NCI-H524 treated with DMSO at 0.1 percent for 48 hours (cell line): ENCODE measurements around the gene CHERP.
"Not testable (repeated sequence)": the region's sequence is repeated elsewhere in the genome, so short reads cannot be mapped to it uniquely, and the experiment has no call there.

Source experiments
- DNase-seq: peaks from one replicate; lab custom pipeline; 2025; lab: John Stamatoyannopoulos, UW

CHERP gene

DNA sequence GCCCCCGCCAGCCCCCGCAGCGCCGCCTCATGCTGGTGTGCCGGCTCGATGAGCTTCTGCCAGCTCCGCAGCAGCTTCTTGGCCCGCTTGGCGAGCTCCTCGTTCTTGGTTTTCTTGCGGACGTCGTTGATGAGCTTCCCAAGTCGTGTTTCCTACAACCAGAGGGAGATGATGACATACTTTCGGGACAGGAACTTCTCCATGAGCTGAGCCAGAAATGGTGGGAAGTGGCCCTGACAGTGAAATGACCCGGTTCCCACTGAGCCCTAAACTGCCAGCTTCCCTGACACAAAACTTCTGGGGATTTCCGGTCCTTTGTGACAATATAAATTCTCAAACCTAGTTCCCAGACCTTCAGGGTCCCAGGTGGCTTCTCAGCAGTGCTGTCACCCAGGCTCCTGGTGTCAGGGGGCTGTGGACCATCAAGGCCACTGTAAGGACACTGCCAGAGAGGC lies 35.3 kb upstream of the CHERP start:
- DNase-seq, result no peak

DNA sequence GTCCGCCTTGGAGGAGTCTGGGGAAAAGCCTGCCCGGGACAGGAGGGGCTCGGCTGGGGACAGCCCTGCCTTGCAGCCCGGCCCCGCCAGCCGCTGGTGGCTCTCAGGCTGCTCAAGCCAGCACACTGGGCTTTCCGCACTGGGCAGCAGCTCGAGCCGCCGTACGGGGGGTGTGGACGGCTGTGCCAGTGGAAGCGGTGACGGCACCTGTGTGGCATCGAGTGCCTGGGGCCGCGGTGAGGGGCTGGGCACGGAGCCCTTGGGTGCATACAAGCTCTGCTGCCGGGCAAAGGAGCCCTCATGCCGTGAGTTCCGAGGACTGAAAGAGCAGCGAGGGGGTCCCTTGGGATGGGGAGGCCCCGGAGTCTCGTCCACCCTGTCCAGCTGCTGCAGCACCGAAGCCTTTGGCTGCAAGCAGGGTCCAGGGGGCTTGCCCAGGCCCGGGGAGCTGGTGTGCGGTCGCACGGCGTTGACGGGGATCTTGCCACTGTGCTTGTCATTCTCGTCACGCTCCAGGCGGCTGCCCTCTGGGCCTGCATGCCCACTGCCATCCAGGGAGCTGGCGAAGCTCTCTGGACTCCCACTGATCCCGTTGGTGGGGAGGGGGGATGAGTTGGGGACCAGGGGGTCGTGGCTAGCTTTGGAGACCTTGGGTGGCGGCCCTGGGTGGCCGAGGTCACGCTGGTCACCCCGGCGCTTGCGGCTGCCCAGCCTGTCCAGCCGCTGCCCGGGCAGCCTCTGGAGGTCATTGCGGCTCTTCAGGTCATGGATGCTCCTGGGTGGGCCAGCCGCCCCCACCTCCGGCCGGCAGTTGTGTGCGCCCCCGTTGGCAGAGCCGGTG lies 34.7 kb upstream of the CHERP start:
- DNase-seq, result no peak

DNA sequence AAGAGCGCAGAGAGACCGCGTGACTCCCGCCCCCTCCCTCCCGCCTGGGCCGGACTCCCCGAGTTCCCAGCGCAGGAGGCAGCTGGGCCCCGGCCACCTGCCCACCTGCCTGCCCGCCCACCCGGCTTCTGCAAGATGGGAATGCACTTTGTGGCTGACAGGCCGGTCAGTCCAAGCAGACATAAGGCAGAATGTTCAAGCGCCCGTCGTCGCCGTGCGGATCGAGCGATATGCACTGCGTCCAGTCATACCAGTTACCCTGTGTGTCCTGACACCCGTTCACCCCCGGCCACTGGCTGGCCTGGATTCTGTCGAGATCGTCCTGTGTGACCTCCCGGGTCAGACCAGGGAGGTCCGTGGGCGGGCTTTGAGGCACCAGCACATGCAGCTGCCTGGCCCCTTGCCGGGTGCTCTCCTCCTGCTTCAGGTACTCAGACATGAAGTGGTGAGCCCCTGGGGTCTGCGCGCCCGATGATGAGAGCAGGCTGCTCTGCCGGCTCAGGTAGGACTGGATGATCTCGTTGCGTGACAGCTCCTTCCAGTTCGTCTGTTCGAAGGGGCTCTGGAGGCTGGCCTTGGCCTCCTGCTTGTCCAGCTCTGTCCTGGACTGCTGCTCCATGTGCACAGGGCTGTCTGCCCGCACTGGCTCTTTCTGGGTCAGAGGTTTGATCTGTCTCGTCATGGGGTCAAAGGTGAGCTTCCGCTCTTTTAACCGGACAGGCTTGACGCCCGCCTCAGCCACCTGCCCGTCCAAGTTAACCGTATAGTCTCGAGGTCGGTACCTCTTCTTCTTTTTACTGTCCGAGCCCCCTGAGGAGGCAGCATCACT lies 33.8 kb upstream of the CHERP start:
- DNase-seq, result no peak

DNA sequence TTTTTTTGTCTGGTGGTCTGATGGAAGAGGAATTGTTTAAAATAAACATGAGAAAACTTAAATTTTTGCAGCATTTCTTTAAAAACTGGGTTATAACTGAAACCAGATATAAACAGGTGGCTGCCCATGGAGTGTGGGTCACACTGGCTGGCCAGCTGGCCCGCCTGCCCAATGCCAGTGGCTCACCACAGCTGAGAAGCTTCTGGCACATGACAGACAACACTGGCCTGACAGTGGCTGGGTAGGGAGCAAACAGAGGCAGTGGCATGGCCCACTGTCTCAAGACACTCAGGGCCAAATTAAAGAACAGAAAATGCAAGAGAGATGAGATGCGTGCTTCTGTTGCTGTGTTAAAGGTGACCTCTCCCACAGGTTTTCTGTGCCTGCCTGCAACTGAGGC lies 33.0 kb upstream of the CHERP start:
- no peak for DNase-seq

DNA sequence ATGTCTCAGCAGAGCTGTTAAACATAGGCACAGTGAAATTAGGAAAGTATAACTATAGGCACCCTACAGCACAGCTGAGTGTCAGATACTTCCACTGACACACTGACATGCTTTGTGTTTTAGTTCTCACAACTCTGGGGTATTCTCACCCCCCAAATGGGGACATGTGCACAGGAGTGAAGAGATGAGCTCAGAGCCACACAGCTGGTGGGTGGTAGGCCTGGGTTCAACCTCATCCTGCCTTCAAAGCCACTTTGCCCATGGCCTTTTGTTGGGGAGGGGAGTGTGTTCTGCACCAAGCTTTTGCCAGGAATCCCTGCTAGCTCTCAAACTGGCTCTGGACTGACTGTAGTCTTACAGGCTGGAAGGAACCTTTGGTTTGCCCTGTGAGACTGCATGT lies 31.7 kb upstream of the CHERP start:
- no peak for DNase-seq

DNA sequence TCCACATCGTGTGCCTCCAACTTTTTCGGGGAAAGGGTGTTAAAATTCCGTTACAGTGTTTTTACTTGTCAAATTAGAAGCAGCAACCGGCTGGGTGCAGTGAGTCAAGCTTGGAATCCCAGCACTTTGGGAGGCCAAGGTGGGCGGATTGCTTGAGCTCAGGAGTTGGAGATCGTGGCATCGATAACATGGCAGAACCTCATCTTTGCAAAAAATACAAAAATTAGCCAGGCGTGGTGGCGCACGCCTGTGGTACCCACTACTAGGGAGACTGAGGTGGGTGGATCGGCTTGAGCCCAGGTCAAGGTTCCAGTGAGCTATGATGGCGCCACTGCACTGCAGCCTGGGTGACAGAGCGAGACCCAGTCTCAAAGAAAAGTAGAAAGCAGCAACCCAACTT lies 31.1 kb upstream of the CHERP start:
- no peak for DNase-seq

DNA sequence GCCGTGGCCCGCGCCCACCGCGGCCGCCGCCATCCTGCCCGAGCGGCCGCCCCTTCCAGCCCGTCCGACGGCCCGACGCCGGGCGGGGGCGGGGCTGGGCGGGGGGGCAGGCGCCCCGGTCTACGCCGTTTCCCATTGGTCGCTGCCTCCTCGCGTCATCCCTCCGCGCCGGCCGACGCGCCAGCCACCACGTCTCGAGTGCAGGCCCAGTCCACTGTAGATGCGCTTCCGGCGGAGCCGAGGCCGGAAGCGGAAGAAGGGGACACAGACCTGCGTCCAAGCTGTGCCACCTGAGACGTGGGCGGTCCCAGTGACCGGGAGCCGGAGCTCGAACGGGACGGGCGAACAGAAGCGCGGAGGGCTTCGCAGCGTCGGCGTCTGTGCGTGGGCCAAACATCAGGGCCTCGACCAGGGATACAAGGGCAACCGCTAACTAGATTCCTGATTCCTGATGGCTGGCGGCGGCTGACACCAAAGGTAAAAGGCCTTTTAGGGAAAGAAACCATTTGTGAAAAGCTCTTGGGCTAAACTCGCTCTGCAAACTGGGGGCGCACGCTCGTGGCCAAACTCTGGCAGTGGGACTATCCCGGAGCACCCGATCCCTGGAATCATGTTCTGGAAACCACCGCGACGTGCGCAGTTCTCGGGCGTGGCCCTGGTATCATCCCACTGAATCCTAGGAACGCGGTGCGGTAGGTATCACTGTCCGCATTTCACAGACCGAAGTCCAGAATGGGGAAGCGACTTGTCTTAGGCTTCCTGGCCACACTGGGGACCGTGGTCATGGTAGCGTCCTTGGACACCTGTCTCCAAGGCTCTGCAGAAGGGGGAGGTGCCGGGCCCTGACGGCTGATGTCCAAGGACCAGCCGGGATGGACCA lies 30.3 kb upstream of the CHERP start, which contains the start of gene SLC35E1:
TSS of gene SLC35E1 (minus strand) at position 84 of the 880 bp plus-strand sequence. CDS start at position 33, 51 bp downstream.
- peak; percentile 85 for DNase-seq

DNA sequence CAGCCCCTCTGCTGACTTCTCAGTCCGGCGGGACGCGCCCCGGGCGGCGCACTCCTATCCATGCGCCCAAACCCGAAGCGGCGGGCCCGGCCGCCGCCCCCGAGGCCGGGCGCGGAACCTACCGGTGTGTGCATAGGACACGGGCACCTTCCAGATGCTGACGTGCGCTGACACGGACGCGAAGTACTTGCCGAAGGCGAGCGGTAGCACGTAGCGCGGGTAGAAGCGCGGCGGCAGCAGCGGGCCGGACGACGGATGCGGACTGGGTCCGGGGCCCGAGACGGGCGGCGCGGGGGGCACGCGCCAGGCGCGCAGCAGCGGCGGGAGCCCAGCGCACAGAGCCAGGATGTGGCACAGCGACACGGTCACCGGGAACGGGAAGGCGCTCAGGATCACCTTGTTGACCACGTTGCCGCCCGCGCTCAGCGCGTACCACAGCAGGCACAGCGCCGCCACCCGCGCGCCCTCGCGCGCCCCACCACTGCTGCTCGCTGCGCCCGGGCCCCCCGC lies 29.6 kb upstream of the CHERP start:
- no peak for DNase-seq

DNA sequence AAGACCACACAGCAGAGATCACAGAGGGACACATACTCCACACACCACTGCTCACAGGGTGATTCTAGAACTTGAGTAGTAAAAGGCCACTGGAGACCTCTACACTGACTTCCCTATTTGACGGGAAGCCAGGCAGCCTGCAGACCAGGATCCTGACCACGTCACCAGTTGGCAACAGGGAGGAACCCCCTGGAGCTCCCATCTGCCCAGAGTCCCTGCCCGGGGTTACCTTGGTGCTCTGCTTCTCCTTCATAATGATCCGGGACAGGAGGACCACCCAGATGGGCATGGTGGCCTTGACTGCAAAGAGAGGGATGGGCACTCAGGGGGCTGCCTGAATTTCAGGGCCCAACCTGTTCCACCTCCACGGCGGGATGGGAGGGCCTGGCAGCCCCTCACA lies 29.0 kb upstream of the CHERP start:
- no peak for DNase-seq

DNA sequence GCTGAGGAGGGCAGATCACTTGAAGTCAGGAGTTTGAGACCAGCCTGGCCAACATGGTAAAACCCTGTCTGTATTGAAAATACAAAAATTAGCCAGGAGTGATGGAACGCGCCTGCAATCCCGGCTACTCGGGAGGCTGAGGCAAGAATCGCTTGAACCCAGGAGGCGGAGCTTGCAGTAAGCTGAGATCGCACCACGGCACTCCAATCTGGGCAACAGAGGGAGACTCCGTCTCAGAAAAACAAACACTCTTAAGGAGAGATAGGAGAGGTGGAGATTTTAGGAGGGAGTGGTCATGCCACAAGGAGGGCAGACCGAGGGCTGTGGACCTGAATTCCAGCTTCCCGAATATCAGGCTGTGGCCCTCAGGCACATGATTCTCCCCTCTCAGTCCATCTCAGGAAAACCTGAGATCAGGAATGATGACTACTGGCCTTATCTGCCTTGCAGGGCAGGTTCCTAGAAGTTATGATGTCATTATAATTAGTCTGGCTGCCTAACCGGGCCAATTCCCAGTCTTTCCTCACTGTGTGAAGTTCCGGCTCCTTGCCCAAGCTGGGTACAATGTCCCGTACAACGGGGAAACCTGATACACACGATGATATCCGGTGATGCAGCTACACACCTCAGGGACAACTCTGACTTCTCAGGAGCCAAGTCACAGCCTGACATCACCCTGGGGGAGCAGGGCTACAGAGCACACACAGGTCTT lies 27.5 kb upstream of the CHERP start:
- DNase-seq, result no peak

DNA sequence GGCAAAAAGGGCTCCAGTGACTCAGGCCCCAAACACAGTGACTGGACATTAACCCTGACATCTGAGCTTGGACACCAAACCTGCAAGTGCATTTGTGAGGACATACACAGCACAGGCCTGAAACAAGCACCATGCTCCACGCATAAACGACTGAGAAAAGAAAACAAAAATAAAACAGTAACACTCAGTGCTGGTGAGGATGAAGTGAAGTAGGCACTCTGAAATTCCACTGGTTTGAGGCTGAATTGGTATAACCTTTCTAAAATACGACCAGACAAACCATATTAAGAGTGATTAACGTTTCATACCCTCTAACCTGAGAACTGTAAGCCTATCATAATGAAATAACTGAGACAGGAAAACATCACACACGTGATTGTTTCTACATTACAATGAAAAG lies 24.5 kb upstream of the CHERP start:
- DNase-seq, result no peak

DNA sequence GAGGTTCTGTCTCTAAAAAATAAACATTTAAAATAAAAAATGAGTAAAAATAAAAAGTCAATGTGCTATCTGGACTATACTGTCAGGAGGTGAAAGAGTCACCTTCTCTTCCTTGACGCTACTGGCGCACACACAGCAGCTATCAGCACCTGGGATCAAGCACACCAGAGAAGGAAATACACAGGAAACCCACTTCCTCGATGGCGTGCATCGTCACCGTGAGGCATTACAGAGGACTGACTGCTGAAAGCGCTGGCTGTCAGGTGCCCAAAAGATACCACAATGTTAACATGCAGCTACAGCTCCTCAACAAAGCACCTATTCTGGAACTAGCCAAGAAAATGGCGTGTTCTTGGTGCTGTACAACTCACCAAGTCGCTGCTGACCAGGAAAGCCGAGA lies 23.9 kb upstream of the CHERP start:
- DNase-seq, result no peak

DNA sequence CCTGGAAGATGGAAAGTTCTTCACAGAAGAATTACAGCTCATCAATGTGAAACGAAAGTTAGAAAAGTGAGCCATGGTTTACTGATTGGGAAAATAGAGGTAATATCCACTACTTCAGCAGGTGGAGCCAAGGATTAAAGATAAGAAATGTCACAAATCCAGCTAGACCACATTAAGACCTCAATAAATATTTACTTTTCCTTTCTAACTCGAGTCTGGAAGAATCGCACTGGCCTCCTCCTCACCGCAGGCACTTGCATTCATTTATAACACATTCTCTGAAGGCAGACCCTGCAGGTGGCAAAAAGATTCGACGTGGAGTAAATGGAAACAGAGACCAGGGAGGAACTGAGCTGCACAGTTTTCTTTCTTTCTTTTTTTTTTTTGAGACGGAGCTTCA lies 22.6 kb upstream of the CHERP start:
- DNase-seq, result no peak

DNA sequence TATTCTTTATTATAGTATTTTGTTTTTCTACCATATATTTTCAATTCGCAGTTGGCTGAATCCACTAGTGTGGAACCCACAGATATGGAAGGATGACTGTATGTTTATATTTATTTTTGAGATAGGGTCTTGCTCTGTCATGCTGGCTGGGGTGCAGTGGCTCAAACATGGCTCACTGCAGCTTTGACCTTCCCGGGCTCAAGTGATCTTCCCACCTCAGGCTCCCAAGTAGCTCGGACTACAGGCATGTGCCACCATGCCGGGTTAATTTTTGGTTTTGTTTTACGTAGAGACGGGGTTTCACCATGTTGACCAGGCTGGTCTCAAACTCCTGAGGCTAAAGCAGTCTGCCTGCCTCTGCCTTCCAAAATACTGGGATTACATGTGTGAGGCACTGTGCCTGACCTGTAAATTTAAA lies 20.4 kb upstream of the CHERP start:
- DNase-seq, result no peak

DNA sequence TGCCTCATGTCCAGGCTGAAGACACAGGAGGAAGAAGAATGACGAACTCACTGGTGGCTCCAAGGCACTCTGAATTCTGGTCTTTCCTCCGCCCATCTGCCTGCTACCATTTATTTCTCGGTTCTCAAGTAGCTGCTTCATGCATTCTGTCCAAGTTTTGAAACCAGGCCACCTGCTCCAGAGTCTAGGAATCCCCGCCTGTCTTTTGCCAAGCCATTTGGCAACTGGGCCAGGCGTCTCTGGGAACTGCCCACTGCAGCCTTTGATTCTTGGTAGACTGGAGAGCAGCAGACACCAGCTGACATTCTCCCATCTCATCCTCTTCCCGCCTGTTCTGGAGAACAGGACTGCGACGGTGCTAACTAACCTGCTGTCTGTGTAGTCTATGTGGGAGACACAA lies 19.1 kb upstream of the CHERP start:
- no peak for DNase-seq

DNA sequence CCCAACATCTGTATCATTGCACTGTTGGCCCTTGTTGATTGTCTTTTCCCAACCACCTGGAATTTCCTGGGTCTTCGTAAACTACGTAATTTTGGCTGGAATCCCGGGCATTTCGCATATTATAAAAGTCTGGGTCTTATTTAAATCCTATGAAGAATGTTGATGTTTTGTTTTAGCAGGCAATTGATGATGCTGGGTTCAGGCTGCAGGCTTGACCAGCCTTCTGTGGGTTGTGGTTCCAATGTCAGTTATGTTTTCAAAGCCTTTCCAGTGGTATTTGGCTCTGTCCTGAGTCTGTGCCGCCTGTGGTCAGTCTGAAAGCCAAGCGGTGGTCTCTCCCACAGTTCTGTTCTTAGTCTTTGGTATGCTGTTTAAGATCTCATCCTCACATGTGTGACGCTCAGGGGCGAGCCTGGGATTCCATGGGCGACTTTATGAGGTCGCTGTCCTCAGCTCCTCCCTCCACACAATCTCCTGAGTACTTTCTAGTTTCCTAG lies 17.6 kb upstream of the CHERP start:
- DNase-seq, result no peak

DNA sequence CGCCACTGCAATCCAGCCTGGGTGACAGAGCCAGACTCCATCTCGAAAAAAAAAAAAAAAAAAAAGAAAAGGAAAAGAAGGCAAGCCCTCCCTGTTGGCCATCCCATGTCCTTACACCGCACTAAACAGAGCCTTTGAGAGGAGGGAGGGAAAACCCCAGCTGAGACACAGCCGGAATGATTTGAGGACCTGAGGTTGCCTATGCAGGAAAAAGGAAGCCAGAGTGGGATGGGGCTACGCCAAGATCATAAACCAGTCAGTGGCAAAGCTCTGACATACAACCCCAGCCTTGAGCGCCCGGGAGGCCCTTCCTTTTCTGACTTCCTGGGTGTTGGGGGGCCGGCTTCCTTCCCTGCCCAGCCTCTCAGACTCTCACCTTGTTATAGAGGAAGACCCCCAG lies 12.5 kb upstream of the CHERP start:
- DNase-seq, result no peak

DNA sequence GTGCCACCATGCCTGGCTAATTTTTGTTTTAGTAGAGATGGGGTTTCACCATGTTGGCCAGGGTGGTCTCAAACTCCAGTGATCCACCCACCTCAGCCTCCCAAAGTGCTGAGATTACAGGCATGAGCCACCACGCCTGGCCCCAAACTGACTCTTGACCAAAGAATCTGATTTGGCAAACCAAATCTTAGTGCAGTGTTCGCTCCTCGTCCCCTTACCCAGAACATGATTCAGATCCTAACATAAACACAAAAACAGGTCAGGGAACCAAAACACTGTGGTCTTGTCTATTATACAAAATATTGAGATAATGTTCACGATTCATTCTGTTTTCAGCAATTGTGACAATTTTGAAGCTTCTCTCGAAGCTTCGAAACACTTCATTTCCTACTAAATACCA lies 9.7 kb upstream of the CHERP start:
- not testable (repeated sequence) for DNase-seq

DNA sequence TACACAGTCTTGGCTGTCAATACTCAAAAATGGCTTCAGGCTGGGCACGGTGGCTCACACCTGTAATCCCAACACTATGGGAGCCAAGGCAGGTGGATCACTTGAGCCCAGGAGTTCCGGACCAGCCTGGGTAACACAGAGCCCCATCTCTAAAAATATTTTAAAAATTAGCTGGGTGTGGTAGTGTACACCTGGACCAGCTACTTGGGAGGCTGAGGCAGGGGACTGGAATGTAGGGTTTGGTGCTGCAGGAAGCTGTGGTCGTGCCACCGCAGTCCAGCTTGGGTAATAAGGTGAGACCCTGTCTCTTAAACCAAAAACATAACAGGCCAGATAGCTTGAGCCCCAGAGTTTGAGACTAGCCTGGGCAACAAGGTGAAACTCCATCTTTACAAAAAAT lies 6.7 kb upstream of the CHERP start:
- DNase-seq, result no peak

DNA sequence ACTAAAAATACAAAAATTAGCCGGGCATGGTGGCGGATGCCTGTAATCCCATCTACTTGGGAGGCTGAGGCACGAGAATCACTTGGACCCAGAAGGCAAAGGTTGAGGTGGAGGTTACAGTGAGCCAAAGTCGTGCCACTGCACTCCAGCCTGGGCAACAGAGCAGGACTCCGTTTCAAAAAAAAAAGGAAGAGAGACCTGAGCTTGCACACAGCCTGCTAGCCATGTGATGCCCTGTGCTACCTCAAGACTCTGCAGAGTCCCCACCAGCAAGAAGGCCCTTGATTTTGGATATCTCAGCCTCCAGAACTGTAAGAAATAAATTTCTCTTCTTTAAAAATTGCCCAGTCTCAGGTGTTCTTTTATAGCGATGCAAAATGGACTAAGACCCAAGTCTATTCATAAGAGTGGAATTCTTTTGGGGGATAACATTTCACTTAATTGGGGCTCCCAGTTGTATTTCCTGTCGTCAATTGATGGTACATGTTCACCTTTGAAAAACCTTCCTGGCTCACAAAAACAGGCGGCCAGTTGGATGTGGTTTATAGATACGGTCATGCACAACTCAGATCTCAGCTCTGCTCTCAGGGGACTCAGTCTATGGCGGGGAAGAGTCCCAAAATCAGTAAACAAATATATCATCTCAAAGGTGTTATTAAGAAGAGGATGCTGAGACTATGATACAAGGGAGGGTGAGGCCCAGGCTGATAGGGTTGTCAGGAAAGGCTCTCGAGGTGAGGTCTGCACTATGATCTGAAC lies 2.4 kb upstream of the CHERP start:
- DNase-seq, result no peak
